HG03354 (cell line): ENCODE data around the gene EIF2D.

ENCODE experiments used
- ATAC-seq: cut with Tn5 transposase; IDR thresholded peaks from one replicate; pipeline ENCODE4 v1.9.1; 2021; ENCODE audit warnings: mild to moderate bottlenecking; ENCODE audit not compliant: unreplicated experiment, poor library complexity, severe bottlenecking

Gene EIF2D

GRCh38 chr1:206556047-206556749, 56.1 kb downstream of the EIF2D start:
- peak; percentile 2 for ATAC-seq

- no peak for ATAC-seq
Observed at GRCh38 chr1:206555473-206555935, 56.8 kb downstream of the EIF2D start.

- ATAC-seq = no peak
Observed at GRCh38 chr1:206554701-206555472, 57.4 kb downstream of the EIF2D start.

GRCh38 chr1:206554211-206554610, 58.1 kb downstream of the EIF2D start:
- no peak for ATAC-seq

- ATAC-seq = no peak
Observed at GRCh38 chr1:206551986-206552326, 60.3 kb downstream of the EIF2D start.

GRCh38 chr1:206551296-206551985, 60.8 kb downstream of the EIF2D start:
- ATAC-seq = no peak

GRCh38 chr1:206550446-206550845, 61.8 kb downstream of the EIF2D start:
- ATAC-seq = no peak

GRCh38 chr1:206547104-206547503, 65.2 kb downstream of the EIF2D start:
- no peak for ATAC-seq

- no peak for ATAC-seq
Observed at GRCh38 chr1:206545351-206545750, 66.9 kb downstream of the EIF2D start.

- no peak for ATAC-seq
Observed at GRCh38 chr1:206544562-206545257, 67.6 kb downstream of the EIF2D start.
